K562 (cell line): ENCODE data around the gene PPP6R3. TPM values are rescaled to one million over a fixed set of nuclear protein-coding genes. Genes with fewer than 3 reads are reported as not detected.

Source experiments
- ATAC-seq: fragments of 200-7000 bp; cut with Tn5 transposase; 3 replicates; pipeline ENCODE4 v1.9.1; 2020; ENCODE audit warnings: moderate library complexity
- BruUV-seq: library from RNA; stranded (reverse); fragments of 400-500 nt; replicated peaks from 2 replicates; lab custom pipeline; 2021; lab: Mats Ljungman, UMichigan
- CTCF ChIA-PET: fragments of 300-600 bp; formaldehyde crosslinking; extraction: SDS; loops from one replicate; lab custom pipeline; 2021; ENCODE audit warnings: low intra/inter-chr PET ratio; lab: Yijun Ruan, JAX
- POLR2A ChIA-PET: fragments of 300-600, 350-650 bp; sonication (Branson Sonifier 250); formaldehyde crosslinking; extraction: SDS; loops from one replicate; lab custom pipeline; 2021; ENCODE audit warnings: antibody characterized with exemption, inconsistent platforms; lab: Yijun Ruan, JAX
- DNase-seq, 4 experiments: peaks; one replicate each; pipeline versions ENCODE4 v3.0.0 to v3.0.0-alpha.2; 2011 to 2018; ENCODE audit warnings: low spot score in 3 of 4, mixed read lengths in 3 of 4; ENCODE audit errors: extremely low read depth in 1 of 4
- FAIRE-seq: peaks from 2 replicates; lab custom pipeline; 2011; peaks lifted over from hg19 to GRCh38; lab: Jason Lieb, UNC
- H2AFZ ChIP-seq: 2 replicates; pipeline ENCODE4 v1.6.0; 2011; ENCODE audit warnings: low read depth, low read length, control low read depth, inconsistent platforms
- H3K27ac ChIP-seq: fragments of 200-600 bp; 3 replicates; pipeline ENCODE4 v1.8.0; 2011; ENCODE audit warnings: low read depth, mild to moderate bottlenecking, control low read depth, inconsistent platforms, low read length, moderate library complexity, mixed read lengths; ENCODE audit errors: extremely low read depth
- H3K27me3 ChIP-seq, 2 experiments: fragments of 300-600 bp in 1 of 2; 2 replicates in 1 of 2; 3 replicates in 1 of 2; pipeline versions ENCODE4 v1.6.0 to v1.8.0; 2011; ENCODE audit warnings: inconsistent platforms in 2 of 2, low read length in 2 of 2, mild to moderate bottlenecking in 1 of 2, mixed read lengths in 1 of 2, moderate library complexity in 1 of 2; ENCODE audit not compliant: control insufficient read depth in 2 of 2, insufficient read depth in 2 of 2
- H3K36me3 ChIP-seq: fragments of 300-600 bp; 3 replicates; pipeline ENCODE4 v1.8.0; 2011; ENCODE audit warnings: mild to moderate bottlenecking, low read length, inconsistent platforms; ENCODE audit not compliant: control insufficient read depth, insufficient read depth
- H3K4me1 ChIP-seq, 2 experiments: fragments of 200-600 bp in 1 of 2; replicated peaks in 1 of 2; 2 replicates in 1 of 2; 3 replicates in 1 of 2; pipeline versions ENCODE4 v1.5.1 to v1.8.0; 2011; ENCODE audit warnings: inconsistent platforms in 2 of 2, low read length in 2 of 2, mild to moderate bottlenecking in 1 of 2, mixed read lengths in 1 of 2, moderate library complexity in 1 of 2; ENCODE audit not compliant: control insufficient read depth in 2 of 2, insufficient read depth in 2 of 2
- H3K4me2 ChIP-seq: 2 replicates; pipeline ENCODE4 v1.6.1; 2011; ENCODE audit warnings: low read length, control low read depth, inconsistent platforms, mixed read lengths; ENCODE audit not compliant: insufficient read depth
- H3K4me3 ChIP-seq: fragments of 200-600 bp; sonication (generic), shearing (Covaris generic); 2 replicates; pipeline ENCODE4 v1.5.1; 2016; ENCODE audit warnings: control low read depth, inconsistent platforms
- H3K79me2 ChIP-seq: fragments of 200-600 bp; 3 replicates; pipeline ENCODE4 v1.8.0; 2011; ENCODE audit warnings: low read length, inconsistent platforms; ENCODE audit not compliant: control insufficient read depth, insufficient read depth
- H3K9ac ChIP-seq, 2 experiments: 2 replicates each; pipeline versions ENCODE4 v1.6.0 to v1.6.1; 2011; ENCODE audit warnings: low read depth in 2 of 2, low read length in 2 of 2, control low read depth in 1 of 2, inconsistent platforms in 1 of 2, mild to moderate bottlenecking in 1 of 2, mixed read lengths in 1 of 2; ENCODE audit not compliant: insufficient read depth in 1 of 2
- H3K9me1 ChIP-seq: one replicate; pipeline ENCODE4 v1.6.0; 2011; ENCODE audit warnings: inconsistent platforms, mild to moderate bottlenecking, low read length, moderate library complexity; ENCODE audit not compliant: control insufficient read depth, insufficient read depth
- H3K9me3 ChIP-seq: replicated peaks from 2 replicates; pipeline ENCODE4 v1.5.1; 2011; ENCODE audit warnings: low read depth, low read length, inconsistent platforms; ENCODE audit not compliant: control insufficient read depth, insufficient read depth
- H4K20me1 ChIP-seq: replicated peaks from 2 replicates; pipeline ENCODE4 v1.6.1; 2011; ENCODE audit warnings: low read length, inconsistent platforms, mixed read lengths; ENCODE audit not compliant: control insufficient read depth, insufficient read depth
- KAT8 ChIP-seq: fragments of 450-650 bp; IDR thresholded peaks from 2 replicates; pipeline ENCODE4 v1.6.1; 2016; ENCODE audit warnings: low read depth, mild to moderate bottlenecking
- L3MBTL2 ChIP-seq: fragments of 450-650 bp; IDR thresholded peaks from 2 replicates; pipeline ENCODE4 v1.6.1; 2016; ENCODE audit warnings: mild to moderate bottlenecking, moderate library complexity
- RBFOX2 ChIP-seq: fragments of 200-400 bp; formaldehyde crosslinking; IDR thresholded peaks from 2 replicates; pipeline ENCODE4 v1.6.1; 2017; ENCODE audit warnings: low read depth, mild to moderate bottlenecking, low read length, moderate library complexity
- SMAD4 ChIP-seq: fragments of 250-450 bp; sonication (Bioruptor Pico); conservative IDR thresholded peaks from 2 replicates; pipeline ENCODE4 v1.8.0; 2021; ENCODE audit warnings: inconsistent platforms, mild to moderate bottlenecking, moderate library complexity
- SP1 ChIP-seq: sonication (generic); formaldehyde crosslinking; IDR thresholded peaks from 2 replicates; pipeline ENCODE4 v1.8.1; 2022; ENCODE audit warnings: mild to moderate bottlenecking, missing genetic modification reagents
- U2AF1 ChIP-seq: fragments of 200-400 bp; formaldehyde crosslinking; optimal IDR thresholded peaks from 2 replicates; pipeline ENCODE3; 2017; ENCODE audit warnings: mild to moderate bottlenecking, low read depth, low read length, moderate library complexity
- ZNF124 ChIP-seq: sonication (generic); formaldehyde crosslinking; IDR thresholded peaks from 2 replicates; pipeline ENCODE4 v1.8.1; 2022; ENCODE audit warnings: missing genetic modification reagents
- ZNF224 ChIP-seq: sonication (generic); formaldehyde crosslinking; IDR thresholded peaks from 2 replicates; pipeline ENCODE4 v1.8.0; 2022; ENCODE audit warnings: mild to moderate bottlenecking, missing genetic modification reagents
- ZNF347 ChIP-seq: fragments of 450-650 bp; formaldehyde crosslinking; IDR thresholded peaks from 2 replicates; pipeline ENCODE4 v1.4.0; 2020; ENCODE audit warnings: low read depth, mild to moderate bottlenecking, moderate library complexity
- ZNF445 ChIP-seq: fragments of 250-450 bp; sonication (Bioruptor Pico); IDR thresholded peaks from 2 replicates; pipeline ENCODE4 v1.4.0; 2020; ENCODE audit warnings: low read depth, mild to moderate bottlenecking, moderate library complexity
- WGBS: fragments of 100-300 bp; shearing (Covaris generic); methylation state at CpG from one replicate; pipeline ENCODE4 v1.1.6; 2016; ENCODE audit warnings: low coverage, mixed read lengths; ENCODE audit not compliant: insufficient coverage; ENCODE audit errors: missing lambda C conversion rate; 5-methylcytosine and 5-hydroxymethylcytosine counted together
- in situ Hi-C: fragments of 300-500 bp; cut with MboI; formaldehyde crosslinking; loops from 4 replicates; pipeline ENCODE4 v1.15.0; 2018; ENCODE audit warnings: inconsistent platforms, mixed read lengths
- intact Hi-C: fragments of 100-400 bp; cut with micrococcal nuclease; formaldehyde crosslinking; loops from 2 replicates; pipeline ENCODE4 v1.14.2; 2022
- polyA plus RNA-seq, 8 experiments: library from polyadenylated mRNA; depleted of rRNA in 4 of 8; stranded (reverse) in 5 of 8; unstranded in 3 of 8; fragments of >200 nt; fragmentation: Nextera tagmentation in 2 of 8; fragmentation: Illumina TruSeq in 1 of 8; extraction: Ambion mirVana in 2 of 8; extraction: Trizol in 1 of 8; gene quantifications; 2 replicates each; pipeline versions ENCODE4 v1.2.1 to v1.2.3, GENCODE V29; 2011 to 2014; ENCODE audit warnings: inconsistent platforms in 1 of 8, missing spikeins in 1 of 8
- total RNA-seq, 7 experiments: library from RNA; depleted of rRNA in 6 of 7; stranded (reverse); fragments of >200 nt in 6 of 7; fragmentation: Illumina TruSeq in 2 of 7; extraction: Trizol in 2 of 7; gene quantifications; 2 replicates each; pipeline versions ENCODE4 v1.2.1 to v1.2.3, GENCODE V29; 2011 to 2021; ENCODE audit warnings: low replicate concordance in 1 of 7
- TF ChIP-seq, protein P1 (sequence below): fragments of 450-650 bp; IDR thresholded peaks from 2 replicates; pipeline ENCODE4 v1.6.1; 2016; ENCODE audit warnings: mild to moderate bottlenecking

Gene PPP6R3
- total and polyA plus RNA-seq, 9 of the 15 experiments (the other 6 are each of a cell fraction or from before 2014, with no cell fraction given), result 20.3 to 117 (median 80.6) TPM

DNA sequence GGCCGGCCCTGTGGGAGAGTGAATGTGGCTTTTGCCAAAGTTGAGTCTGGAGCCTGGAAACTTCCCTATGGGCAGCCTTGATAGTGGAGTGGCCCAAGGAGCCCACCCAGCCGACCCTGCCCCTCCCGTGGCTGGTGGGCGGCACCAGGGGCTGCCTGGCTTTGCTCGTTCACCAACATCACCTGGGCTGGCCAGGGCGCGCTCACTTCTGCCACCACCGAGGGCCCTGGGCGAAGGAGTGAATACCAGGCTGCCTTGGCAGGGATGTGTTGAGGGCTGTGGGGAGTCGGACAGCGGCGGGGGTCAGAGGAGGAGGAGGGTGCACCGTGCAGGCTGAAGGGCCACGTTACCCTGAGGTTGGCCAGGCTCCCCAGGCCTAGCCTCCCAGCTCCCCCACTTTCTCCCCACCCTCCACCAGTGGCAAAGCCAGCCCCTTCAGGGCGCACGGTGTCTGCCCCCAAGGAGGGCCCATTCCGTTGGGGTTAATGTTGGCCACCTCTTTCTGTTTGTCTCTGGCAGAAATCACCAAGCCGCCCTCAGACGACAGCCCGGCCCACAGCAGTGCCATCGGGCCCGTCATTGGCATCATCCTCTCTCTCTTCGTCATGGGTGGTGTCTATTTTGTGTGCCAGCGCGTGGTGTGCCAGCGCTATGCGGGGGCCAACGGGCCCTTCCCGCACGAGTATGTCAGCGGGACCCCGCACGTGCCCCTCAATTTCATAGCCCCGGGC lies 22.5 kb upstream of the PPP6R3 start:
- no peaks in the 10 kb centered on the region for H3K79me2 ChIP-seq
- 93% methylated on average over 28 of the region's 34 CpGs for WGBS
- in situ Hi-C loops, result no loop called here
- H3K4me1 ChIP-seq, result peaks cover 15 to 40% of the 10 kb centered on the region in 2 experiments; a peak in 4 of 5 replicates
- 0 out of 2 replicates have a peak, but pooled peaks have one; percentile 8 for TF ChIP-seq ZNF224 (CRISPR knock-in tag)
- TF ChIP-seq, protein P1, sequence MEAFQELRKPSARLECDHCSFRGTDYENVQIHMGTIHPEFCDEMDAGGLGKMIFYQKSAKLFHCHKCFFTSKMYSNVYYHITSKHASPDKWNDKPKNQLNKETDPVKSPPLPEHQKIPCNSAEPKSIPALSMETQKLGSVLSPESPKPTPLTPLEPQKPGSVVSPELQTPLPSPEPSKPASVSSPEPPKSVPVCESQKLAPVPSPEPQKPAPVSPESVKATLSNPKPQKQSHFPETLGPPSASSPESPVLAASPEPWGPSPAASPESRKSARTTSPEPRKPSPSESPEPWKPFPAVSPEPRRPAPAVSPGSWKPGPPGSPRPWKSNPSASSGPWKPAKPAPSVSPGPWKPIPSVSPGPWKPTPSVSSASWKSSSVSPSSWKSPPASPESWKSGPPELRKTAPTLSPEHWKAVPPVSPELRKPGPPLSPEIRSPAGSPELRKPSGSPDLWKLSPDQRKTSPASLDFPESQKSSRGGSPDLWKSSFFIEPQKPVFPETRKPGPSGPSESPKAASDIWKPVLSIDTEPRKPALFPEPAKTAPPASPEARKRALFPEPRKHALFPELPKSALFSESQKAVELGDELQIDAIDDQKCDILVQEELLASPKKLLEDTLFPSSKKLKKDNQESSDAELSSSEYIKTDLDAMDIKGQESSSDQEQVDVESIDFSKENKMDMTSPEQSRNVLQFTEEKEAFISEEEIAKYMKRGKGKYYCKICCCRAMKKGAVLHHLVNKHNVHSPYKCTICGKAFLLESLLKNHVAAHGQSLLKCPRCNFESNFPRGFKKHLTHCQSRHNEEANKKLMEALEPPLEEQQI, result no peak
- peak; percentile 14; the same call in 1 of the 2 replicates for TF ChIP-seq SP1 (CRISPR knock-in tag)
- 0 out of 2 replicates have a peak, but pooled peaks have one; percentile 60 for TF ChIP-seq ZNF124 (CRISPR knock-in tag)
- no peak for TF ChIP-seq U2AF1
- no peak for TF ChIP-seq ZNF445 (CRISPR knock-in tag)
- no peak for TF ChIP-seq ZNF347 (CRISPR knock-in tag)
- TF ChIP-seq SMAD4, result 0 out of 2 replicates have a peak, but pooled peaks have one; percentile 6
- no peak for TF ChIP-seq KAT8
- peak; percentile 4 for TF ChIP-seq L3MBTL2
- peak; percentile 40; the same call in 1 of the 2 replicates for TF ChIP-seq RBFOX2
- peak overlapping the region; percentile 83; the same call in 1 of the 2 replicates for H2AFZ ChIP-seq
- H3K27me3 ChIP-seq, result no peaks in the 10 kb centered on the region
- ChIA-PET POLR2A (no interaction called here), CTCF (no interaction called here)
- H3K9ac ChIP-seq, result peak overlapping the region; percentile 41; a peak in 2 of 4 replicates
- peaks cover 78% of the 10 kb centered on the region; the same call in 2 of the 3 replicates for H3K36me3 ChIP-seq
- ATAC-seq (no peak), DNase-seq (no peak), FAIRE-seq (no peak)
- no TSS peak for BruUV-seq
- no peaks in the 10 kb centered on the region for H3K9me3 ChIP-seq
- H3K4me2 ChIP-seq, result no peak overlapping the region; the same call in 1 of the 2 replicates
- no peaks in the 10 kb centered on the region; the same call in 1 of the 2 replicates for H4K20me1 ChIP-seq
- peaks cover 12% of the 10 kb centered on the region for H3K9me1 ChIP-seq
- peak overlapping the region; percentile 79; the same call in 2 of the 3 replicates for H3K27ac ChIP-seq
- intact Hi-C loops, result no loop called here
- no peak overlapping the region for H3K4me3 ChIP-seq
